H9 (cell line): ENCODE measurements around the gene HARS1. TPM values are rescaled to one million over a fixed set of nuclear protein-coding genes. Genes with fewer than 3 reads are reported as not detected.

Experiments
- DNase-seq: peaks from one replicate; pipeline ENCODE4 v3.0.0-alpha.2; 2017
- H2AFZ ChIP-seq: one replicate; pipeline ENCODE4 v1.6.1; 2013; ENCODE audit warnings: mild to moderate bottlenecking, low read length, control low read depth, moderate library complexity
- H2AK5ac ChIP-seq: 2 replicates; pipeline ENCODE4 v1.6.1; 2013; ENCODE audit warnings: low read length, control low read depth, mixed read lengths; ENCODE audit not compliant: insufficient read length
- H2BK120ac ChIP-seq: one replicate; pipeline ENCODE4 v1.6.1; 2013; ENCODE audit warnings: low read depth, mild to moderate bottlenecking, low read length, control low read depth, inconsistent platforms; ENCODE audit not compliant: poor library complexity, severe bottlenecking
- H2BK12ac ChIP-seq: 2 replicates; pipeline ENCODE4 v1.6.1; 2013; ENCODE audit warnings: low read length, control low read depth, mixed read lengths, low read depth; ENCODE audit not compliant: insufficient read length
- H2BK15ac ChIP-seq: 2 replicates; pipeline ENCODE4 v1.6.1; 2013; ENCODE audit warnings: low read depth, low read length, control low read depth
- H2BK20ac ChIP-seq: one replicate; pipeline ENCODE4 v1.6.1; 2013; ENCODE audit warnings: low read depth, mild to moderate bottlenecking, low read length, control low read depth, inconsistent platforms; ENCODE audit not compliant: poor library complexity, severe bottlenecking
- H2BK5ac ChIP-seq: 2 replicates; pipeline ENCODE4 v1.6.1; 2013; ENCODE audit warnings: low read length, control low read depth, mixed read lengths; ENCODE audit not compliant: insufficient read length
- H3K14ac ChIP-seq: 2 replicates; pipeline ENCODE4 v1.6.1; 2013; ENCODE audit warnings: low read length, control low read depth; ENCODE audit not compliant: insufficient read depth
- H3K18ac ChIP-seq: 2 replicates; pipeline ENCODE4 v1.6.1; 2013; ENCODE audit warnings: low read depth, mild to moderate bottlenecking, mixed read lengths, low read length, control low read depth; ENCODE audit not compliant: insufficient read length
- H3K23ac ChIP-seq: 2 replicates; pipeline ENCODE4 v1.6.1; 2013; ENCODE audit warnings: low read length, control low read depth, mixed read lengths, low read depth; ENCODE audit not compliant: insufficient read length
- H3K23me2 ChIP-seq: 2 replicates; pipeline ENCODE4 v1.6.1; 2013; ENCODE audit warnings: low read depth, mild to moderate bottlenecking, mixed read lengths, low read length, control low read depth; ENCODE audit not compliant: insufficient read length, poor library complexity, severe bottlenecking
- H3K27ac ChIP-seq: 2 replicates; pipeline ENCODE4 v1.5.1; 2013; ENCODE audit warnings: low read length, control low read depth, mixed read lengths, low read depth; ENCODE audit not compliant: insufficient read length
- H3K27me3 ChIP-seq: 2 replicates; pipeline ENCODE4 v1.6.1; 2013; ENCODE audit warnings: low read length, control low read depth, inconsistent platforms; ENCODE audit not compliant: insufficient read depth
- H3K4ac ChIP-seq: 2 replicates; pipeline ENCODE4 v1.6.1; 2013; ENCODE audit warnings: low read depth, mild to moderate bottlenecking, control low read depth, inconsistent platforms, low read length, moderate library complexity
- H3K4me1 ChIP-seq: 2 replicates; pipeline ENCODE4 v1.6.1; 2013; ENCODE audit warnings: low read length, control low read depth, inconsistent platforms; ENCODE audit not compliant: insufficient read depth
- H3K4me2 ChIP-seq: 2 replicates; pipeline ENCODE4 v1.6.1; 2013; ENCODE audit warnings: low read length, control low read depth, mixed read lengths; ENCODE audit not compliant: insufficient read length, insufficient read depth
- H3K56ac ChIP-seq: 2 replicates; pipeline ENCODE4 v1.6.1; 2013; ENCODE audit warnings: low read depth, mild to moderate bottlenecking, mixed read lengths, low read length, control low read depth; ENCODE audit not compliant: insufficient read length
- H3K79me1 ChIP-seq: 2 replicates; pipeline ENCODE4 v1.6.1; 2013; ENCODE audit warnings: low read depth, mild to moderate bottlenecking, moderate library complexity, low read length, control low read depth, inconsistent platforms; ENCODE audit not compliant: insufficient read depth, poor library complexity, severe bottlenecking
- H3K79me2 ChIP-seq: 2 replicates; pipeline ENCODE4 v1.6.1; 2013; ENCODE audit warnings: low read length, control low read depth, inconsistent platforms; ENCODE audit not compliant: insufficient read depth
- H3K9ac ChIP-seq: 2 replicates; pipeline ENCODE4 v1.6.1; 2013; ENCODE audit warnings: low read length, control low read depth, mixed read lengths; ENCODE audit not compliant: insufficient read length; ENCODE audit errors: extremely low read depth
- H3K9me3 ChIP-seq: one replicate; pipeline ENCODE4 v1.6.1; 2013; ENCODE audit warnings: low read depth, low read length, inconsistent platforms; ENCODE audit not compliant: control insufficient read depth
- H3T11ph ChIP-seq: one replicate; pipeline ENCODE4 v1.6.1; 2013; ENCODE audit warnings: mild to moderate bottlenecking, low read length, control low read depth, inconsistent platforms
- H4K20me1 ChIP-seq: one replicate; pipeline ENCODE4 v1.6.1; 2013; ENCODE audit not compliant: control insufficient read depth, insufficient read length, insufficient read depth
- H4K5ac ChIP-seq: 2 replicates; pipeline ENCODE4 v1.6.1; 2013; ENCODE audit warnings: low read depth, mild to moderate bottlenecking, mixed read lengths, low read length, control low read depth; ENCODE audit not compliant: insufficient read length
- H4K8ac ChIP-seq: replicated peaks from 2 replicates; pipeline ENCODE4 v1.6.1; 2013; ENCODE audit warnings: low read length, control low read depth, mixed read lengths, low read depth; ENCODE audit not compliant: insufficient read length
- H4K91ac ChIP-seq: 2 replicates; pipeline ENCODE4 v1.6.1; 2013; ENCODE audit warnings: low read depth, mild to moderate bottlenecking, moderate library complexity, mixed read lengths, low read length, control low read depth; ENCODE audit not compliant: insufficient read length
- H3K27ac Mint-ChIP-seq, 3 experiments: 2 replicates in 2 of 3; 3 replicates in 1 of 3; pipeline ENCODE4 v1.8.0; 2020 to 2021; ENCODE audit warnings: mixed read lengths in 3 of 3, mild to moderate bottlenecking in 1 of 3, moderate library complexity in 1 of 3
- H3K27me3 Mint-ChIP-seq: 2 replicates; pipeline ENCODE4 v1.8.0; 2021; ENCODE audit warnings: low read depth, mild to moderate bottlenecking, moderate library complexity, mixed read lengths
- H3K36me3 Mint-ChIP-seq, 3 experiments: 2 replicates in 2 of 3; 3 replicates in 1 of 3; pipeline ENCODE4 v1.8.0; 2020 to 2021; ENCODE audit warnings: low read depth in 3 of 3, mixed read lengths in 3 of 3; ENCODE audit not compliant: insufficient read depth in 1 of 3
- H3K4me1 Mint-ChIP-seq, 2 experiments: 2 replicates each; pipeline ENCODE4 v1.8.0; 2020; ENCODE audit warnings: mixed read lengths in 2 of 2
- H3K4me3 Mint-ChIP-seq, 2 experiments: 2 replicates in 1 of 2; 3 replicates in 1 of 2; pipeline ENCODE4 v1.8.0; 2020 to 2021; ENCODE audit warnings: mild to moderate bottlenecking in 2 of 2, mixed read lengths in 2 of 2, moderate library complexity in 1 of 2
- H3K9me3 Mint-ChIP-seq, 2 experiments: 2 replicates in 1 of 2; 3 replicates in 1 of 2; pipeline ENCODE4 v1.8.0; 2020; ENCODE audit warnings: mild to moderate bottlenecking in 2 of 2, mixed read lengths in 2 of 2, moderate library complexity in 1 of 2
- CTCF ChIP-seq: fragments of 200-600 bp; sonication (generic); conservative IDR thresholded peaks from 3 replicates; pipeline ENCODE4 v1.8.0; 2021; ENCODE audit warnings: antibody characterized with exemption, mild to moderate bottlenecking
- WGBS: extraction: QIAGEN DNeasy Blood & Tissue Kit; methylation state at CpG from one replicate; pipeline ENCODE4 v1.1.7; 2013; ENCODE audit warnings: missing lambda C conversion rate, low lambda C conversion rate, mixed read lengths; ENCODE audit not compliant: insufficient read length; ENCODE audit errors: extremely low coverage; 5-methylcytosine and 5-hydroxymethylcytosine counted together
- total RNA-seq: library from RNA; stranded (reverse); gene quantifications from 2 replicates; pipeline ENCODE4 v1.2.1, GENCODE V29; 2021

Gene HARS1
- total RNA-seq, 1 experiment from 2014 or later, result 70.2 TPM

DNA sequence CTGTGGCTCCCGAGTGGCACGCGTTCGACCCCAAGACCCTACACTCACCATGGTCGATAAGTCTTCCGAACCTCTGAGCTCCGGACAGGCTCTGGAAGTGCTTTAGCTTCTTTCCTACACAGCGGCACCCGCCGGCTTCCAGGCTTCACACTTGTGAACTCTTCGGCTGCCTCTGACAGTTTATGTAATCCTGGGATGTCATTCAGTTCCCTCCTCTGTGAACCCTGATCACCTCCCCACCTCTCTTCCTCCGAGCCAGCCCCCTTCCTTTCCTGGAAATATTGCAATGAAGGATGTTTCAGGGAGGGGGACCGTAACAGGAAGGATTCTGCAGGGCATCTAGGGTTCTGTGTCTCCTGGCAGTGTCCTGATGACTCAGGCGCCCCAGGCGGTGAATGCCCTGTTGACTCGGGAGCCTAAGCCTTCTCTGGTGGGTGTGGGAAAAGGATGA, 58.1 kb downstream of the HARS1 start, which contains the start of gene CD14:
CD14 (minus strand) TSS at position 155 of the 451 bp plus-strand sequence; CDS start at position 51, 104 bp downstream.
- Histone ChIP-seq H3K9ac (no peak within 1 kb of the TSS), H4K20me1 (no peaks in the 10 kb centered on the region), H3K14ac (no peak within 1 kb of the TSS), H3K9me3 (peaks cover 14% of the 10 kb centered on the region), H2BK5ac (no peak within 1 kb of the TSS), H4K5ac (no peak within 1 kb of the TSS), H3K27me3 (no peaks in the 10 kb centered on the region), H2BK15ac (no peak within 1 kb of the TSS), H2BK120ac (no peak within 1 kb of the TSS), H3T11ph (no peak within 1 kb of the TSS), H3K23me2 (no peaks in the 10 kb centered on the region), H2BK12ac (no peak within 1 kb of the TSS), H3K79me1 (no peaks in the 10 kb centered on the region), H3K4ac (no peak within 1 kb of the TSS), H3K4me2 (no peak within 1 kb of the TSS), H3K4me1 (no peaks in the 10 kb centered on the region), H2AK5ac (no peak within 1 kb of the TSS), H3K18ac (no peak within 1 kb of the TSS), H3K27ac (no peak within 1 kb of the TSS), H3K79me2 (no peaks in the 10 kb centered on the region), H3K56ac (no peak within 1 kb of the TSS), H2BK20ac (no peak within 1 kb of the TSS), H2AFZ (no peak within 1 kb of the TSS), H4K8ac (no peak within 1 kb of the TSS), H3K23ac (no peak within 1 kb of the TSS), H4K91ac (no peak within 1 kb of the TSS)
- H3K9me3 Mint-ChIP-seq, result peaks cover 25 to 30% of the 10 kb centered on the region in 2 experiments
- H3K36me3 Mint-ChIP-seq, result peaks cover 2 to 7% (median 2%) of the 10 kb centered on the region in 3 experiments; a peak in 6 of 7 replicates
- no peak within 1 kb of the TSS for H3K27ac Mint-ChIP-seq
- no peak within 1 kb of the TSS for H3K4me3 Mint-ChIP-seq
- WGBS, result no CpG with 5 or more reads among the region's 16 CpGs
- no peak for DNase-seq
- H3K4me1 Mint-ChIP-seq, result peaks cover 6% of the 10 kb centered on the region in 2 experiments
- H3K27me3 Mint-ChIP-seq, result peaks cover 7% of the 10 kb centered on the region
- no peak for TF ChIP-seq CTCF
